Nephron progenitor cell (in vitro differentiated cells): Measurements from ENCODE around the gene MMP15.
A peak's percentile ranks its signal among the peaks of the same experiment; 100 is the strongest.
"Not testable (repeated sequence)": the region's sequence is repeated elsewhere in the genome, so short reads cannot be mapped to it uniquely, and the experiment has no call there.

ENCODE experiments used
- DNase-seq: peaks from one replicate; pipeline ENCODE4 v3.0.0; 2021
- H3K27ac Mint-ChIP-seq: 2 replicates; pipeline ENCODE4 v1.8.0; 2021; ENCODE audit warnings: mild to moderate bottlenecking, moderate library complexity, mixed read lengths
- H3K27me3 Mint-ChIP-seq: 2 replicates; pipeline ENCODE4 v1.8.0; 2021; ENCODE audit warnings: mild to moderate bottlenecking, low read depth, mixed read lengths; ENCODE audit not compliant: poor library complexity
- H3K36me3 Mint-ChIP-seq: 2 replicates; pipeline ENCODE4 v1.8.0; 2021; ENCODE audit warnings: low read depth, mixed read lengths
- H3K4me1 Mint-ChIP-seq: 2 replicates; pipeline ENCODE4 v1.8.0; 2021; ENCODE audit warnings: mixed read lengths
- H3K4me3 Mint-ChIP-seq: 2 replicates; pipeline ENCODE4 v1.8.0; 2021; ENCODE audit warnings: mild to moderate bottlenecking, moderate library complexity, mixed read lengths
- H3K9me3 Mint-ChIP-seq: 2 replicates; pipeline ENCODE4 v1.8.0; 2021; ENCODE audit warnings: mild to moderate bottlenecking, moderate library complexity, mixed read lengths
- TF ChIP-seq, protein P1 (sequence below): fragments of 200-600 bp; sonication (generic); IDR thresholded peaks from 2 replicates; pipeline ENCODE4 v1.5.0; 2021; ENCODE audit warnings: antibody characterized with exemption

Gene MMP15

DNA sequence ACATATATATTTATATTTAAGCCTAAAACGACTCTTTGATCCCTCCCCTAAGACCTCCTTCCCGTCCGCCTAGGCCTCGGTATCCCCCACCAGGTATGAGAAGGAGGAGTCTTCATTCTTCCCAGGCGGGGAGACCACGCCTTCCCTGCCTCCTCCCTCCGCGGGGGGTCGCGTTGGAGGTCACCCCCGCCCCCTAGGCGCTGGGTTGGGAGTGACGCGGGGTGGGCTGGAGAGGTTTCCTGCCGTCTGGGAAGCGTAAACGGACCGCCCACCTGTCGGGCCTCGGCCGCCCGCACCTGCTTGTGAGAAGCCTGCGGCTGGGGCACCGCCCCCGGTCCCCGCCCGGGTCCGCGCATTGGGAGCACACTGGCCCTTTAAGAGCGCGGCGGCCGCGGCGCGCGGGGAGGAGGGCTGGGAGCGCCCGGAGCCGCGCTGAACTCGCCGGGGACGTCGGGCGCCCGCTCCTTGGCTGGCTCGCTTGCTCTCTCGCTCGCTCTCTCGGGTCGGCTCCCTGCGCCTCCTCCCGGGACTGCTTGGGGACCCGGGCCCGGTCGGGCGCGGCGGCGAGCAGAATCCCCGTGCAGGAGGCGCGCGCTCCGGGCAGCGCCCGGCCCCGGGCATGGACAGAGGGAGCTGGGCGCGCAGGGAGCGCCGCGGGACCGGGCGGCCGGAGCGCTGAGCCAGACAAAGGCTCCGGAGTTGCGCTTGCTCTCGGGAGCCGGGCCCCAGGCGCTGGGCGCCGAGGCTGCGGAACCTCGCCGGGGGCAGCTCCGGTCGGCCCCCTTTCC is at the start of gene MMP15:
MMP15 (plus strand) TSS at position 404 of the 788 bp plus-strand sequence. CDS start 597 bp downstream, outside the sequence.
- Mint-ChIP-seq H3K27me3 (peaks cover 57% of the 10 kb centered on the region), H3K4me3 (peak within 1 kb of the TSS; percentile 78), H3K36me3 (no peaks in the 10 kb centered on the region), H3K27ac (no peak within 1 kb of the TSS), H3K9me3 (no peaks in the 10 kb centered on the region), H3K4me1 (peaks cover 52% of the 10 kb centered on the region)
- DNase-seq: peak; percentile 78
- TF ChIP-seq, protein P1, sequence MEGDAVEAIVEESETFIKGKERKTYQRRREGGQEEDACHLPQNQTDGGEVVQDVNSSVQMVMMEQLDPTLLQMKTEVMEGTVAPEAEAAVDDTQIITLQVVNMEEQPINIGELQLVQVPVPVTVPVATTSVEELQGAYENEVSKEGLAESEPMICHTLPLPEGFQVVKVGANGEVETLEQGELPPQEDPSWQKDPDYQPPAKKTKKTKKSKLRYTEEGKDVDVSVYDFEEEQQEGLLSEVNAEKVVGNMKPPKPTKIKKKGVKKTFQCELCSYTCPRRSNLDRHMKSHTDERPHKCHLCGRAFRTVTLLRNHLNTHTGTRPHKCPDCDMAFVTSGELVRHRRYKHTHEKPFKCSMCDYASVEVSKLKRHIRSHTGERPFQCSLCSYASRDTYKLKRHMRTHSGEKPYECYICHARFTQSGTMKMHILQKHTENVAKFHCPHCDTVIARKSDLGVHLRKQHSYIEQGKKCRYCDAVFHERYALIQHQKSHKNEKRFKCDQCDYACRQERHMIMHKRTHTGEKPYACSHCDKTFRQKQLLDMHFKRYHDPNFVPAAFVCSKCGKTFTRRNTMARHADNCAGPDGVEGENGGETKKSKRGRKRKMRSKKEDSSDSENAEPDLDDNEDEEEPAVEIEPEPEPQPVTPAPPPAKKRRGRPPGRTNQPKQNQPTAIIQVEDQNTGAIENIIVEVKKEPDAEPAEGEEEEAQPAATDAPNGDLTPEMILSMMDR: no peak

DNA sequence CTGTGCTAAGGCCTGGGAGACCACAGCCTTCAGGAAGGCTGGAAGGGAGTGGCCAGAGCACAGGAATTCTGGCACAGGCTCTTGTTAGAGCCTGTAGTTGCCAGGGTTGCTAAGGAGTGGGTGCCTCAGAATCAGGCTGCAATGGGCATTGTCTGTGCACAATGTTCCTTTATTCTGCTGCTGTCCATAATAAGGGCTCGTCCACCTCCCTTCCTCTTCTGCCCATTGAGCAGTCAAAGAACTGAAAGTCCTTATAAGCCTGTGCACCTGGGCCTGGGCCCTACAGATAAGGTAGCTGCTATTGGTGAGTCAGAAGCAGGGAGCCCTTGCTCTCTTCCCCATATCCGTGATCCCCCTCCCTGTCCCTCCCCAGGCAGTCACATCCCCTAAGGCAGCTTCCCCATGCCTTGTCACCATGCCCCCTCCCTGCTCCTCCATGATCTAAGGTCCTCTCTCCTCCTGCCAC is 49.2 kb upstream of the MMP15 start:
- H3K27ac Mint-ChIP-seq: no peak overlapping the region
- peaks cover 11% of the 10 kb centered on the region for H3K27me3 Mint-ChIP-seq
- no peaks in the 10 kb centered on the region for H3K36me3 Mint-ChIP-seq
- TF ChIP-seq, protein P1: no peak
- no peak overlapping the region for H3K4me3 Mint-ChIP-seq
- DNase-seq: no peak
- no peaks in the 10 kb centered on the region for H3K9me3 Mint-ChIP-seq
- no peaks in the 10 kb centered on the region for H3K4me1 Mint-ChIP-seq

DNA sequence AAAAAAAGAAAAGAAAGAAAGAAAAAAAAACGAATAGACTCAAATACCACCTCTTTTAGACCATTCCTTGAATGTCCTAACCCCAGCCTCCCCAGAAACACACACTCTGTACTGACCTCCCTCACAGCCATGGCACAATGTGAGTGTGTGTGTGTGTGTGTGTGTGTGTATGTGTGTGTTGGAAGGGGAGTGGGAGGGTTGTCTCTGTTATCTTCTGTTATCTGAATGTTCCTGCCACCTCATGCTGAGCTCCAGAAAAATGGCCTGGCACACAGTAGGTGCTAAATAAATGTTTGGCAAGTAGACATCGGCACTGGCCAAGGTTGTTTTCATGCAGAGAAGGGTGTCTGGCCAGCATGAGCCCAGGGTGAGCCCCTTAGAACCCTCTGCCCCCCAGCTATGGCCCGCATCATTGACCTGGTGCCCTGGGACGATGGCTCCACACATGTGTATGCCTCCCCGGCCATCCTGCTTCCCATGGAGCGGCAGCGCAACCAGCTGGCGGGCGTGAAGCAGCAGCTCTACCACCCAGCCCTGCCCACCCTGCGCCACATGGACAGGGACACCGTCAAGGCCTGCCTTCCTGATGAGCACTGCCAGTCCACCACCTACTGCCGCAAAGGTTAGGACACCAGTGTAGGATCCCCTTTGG is 48.0 kb upstream of the MMP15 start:
- H3K36me3 Mint-ChIP-seq: no peaks in the 10 kb centered on the region
- no peak overlapping the region for H3K4me3 Mint-ChIP-seq
- H3K4me1 Mint-ChIP-seq: no peaks in the 10 kb centered on the region
- peaks cover 12% of the 10 kb centered on the region for H3K27me3 Mint-ChIP-seq
- TF ChIP-seq, protein P1: no peak
- H3K9me3 Mint-ChIP-seq: no peaks in the 10 kb centered on the region
- DNase-seq: no peak
- H3K27ac Mint-ChIP-seq: no peak overlapping the region

DNA sequence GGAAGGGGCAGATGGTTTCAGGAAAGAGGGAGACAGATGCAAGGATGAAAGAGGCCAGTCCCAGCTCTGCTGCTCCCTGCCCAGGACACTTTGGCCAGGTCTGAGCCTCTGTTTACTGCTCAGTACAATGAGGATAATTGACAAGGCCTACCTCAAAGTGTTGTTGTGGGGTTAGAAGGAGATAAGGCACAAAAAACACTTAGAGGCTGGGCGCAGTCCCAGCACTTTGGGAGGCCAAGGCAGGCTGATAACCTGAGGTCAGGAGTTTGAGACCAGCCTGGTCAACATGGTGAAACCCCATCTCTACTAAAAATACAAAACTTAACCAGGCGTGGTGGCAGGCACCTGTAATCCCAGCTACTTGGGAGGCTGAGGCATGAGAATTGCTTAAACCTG is 47.5 kb upstream of the MMP15 start:
- H3K4me3 Mint-ChIP-seq, H3K36me3 Mint-ChIP-seq, H3K27ac Mint-ChIP-seq, H3K9me3 Mint-ChIP-seq, H3K4me1 Mint-ChIP-seq, DNase-seq: not testable (repeated sequence)
- H3K27me3 Mint-ChIP-seq: peaks cover 13% of the 10 kb centered on the region

DNA sequence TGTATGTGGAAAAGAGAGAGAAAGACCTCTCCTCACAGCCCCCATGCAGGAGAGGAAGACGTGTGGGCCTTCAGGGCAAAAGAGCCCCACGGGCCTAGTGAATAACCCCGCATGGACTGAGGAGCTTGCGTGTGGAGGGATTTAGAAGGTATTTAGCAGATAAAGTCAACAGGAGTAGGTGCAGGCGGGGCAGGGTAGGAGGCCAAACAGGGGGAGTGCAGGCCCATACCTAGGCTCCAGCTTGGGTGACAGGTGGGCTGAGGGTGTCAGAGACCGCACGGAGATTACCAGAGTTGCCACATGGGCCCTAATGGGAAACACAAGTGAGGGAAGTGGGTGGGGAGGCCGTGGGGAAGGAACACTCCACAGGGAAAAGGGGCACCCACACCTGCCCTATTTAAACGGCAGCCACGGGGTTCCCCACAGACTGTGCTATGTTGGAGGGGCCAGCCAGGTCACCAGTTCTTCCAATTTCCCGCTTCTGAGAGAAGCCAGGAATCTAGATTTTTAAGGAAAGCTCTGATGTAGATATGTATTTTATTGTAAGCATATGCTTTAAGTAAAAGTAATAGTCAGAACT is 46.5 kb upstream of the MMP15 start:
- no peaks in the 10 kb centered on the region for H3K4me1 Mint-ChIP-seq
- H3K4me3 Mint-ChIP-seq: no peak overlapping the region
- no peaks in the 10 kb centered on the region for H3K36me3 Mint-ChIP-seq
- peaks cover 19% of the 10 kb centered on the region for H3K27me3 Mint-ChIP-seq
- TF ChIP-seq, protein P1: no peak
- no peaks in the 10 kb centered on the region for H3K9me3 Mint-ChIP-seq
- H3K27ac Mint-ChIP-seq: no peak overlapping the region
- no peak for DNase-seq

DNA sequence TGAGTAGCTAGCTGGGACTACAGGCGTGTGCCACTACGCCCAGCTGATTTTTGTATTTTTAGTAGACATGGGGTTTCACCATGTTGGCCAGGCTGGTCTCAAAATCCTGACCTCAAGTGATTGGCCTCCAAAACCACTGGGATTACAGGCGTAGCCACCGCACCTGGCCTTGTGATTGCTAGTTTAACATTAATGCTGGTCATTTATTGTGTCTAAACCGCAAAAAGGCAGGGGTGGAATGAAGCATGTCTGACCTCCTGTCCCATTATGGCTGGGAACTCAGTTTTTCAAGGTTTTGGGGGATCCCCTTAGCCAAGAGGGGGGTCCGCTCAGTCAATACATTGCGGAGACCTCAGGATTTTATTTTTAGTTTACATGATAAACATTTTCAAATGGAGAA is 43.9 kb upstream of the MMP15 start:
- Mint-ChIP-seq H3K27me3 (peaks cover 41% of the 10 kb centered on the region), H3K4me3 (no peak overlapping the region), H3K27ac (no peak overlapping the region), H3K4me1 (peaks cover 9% of the 10 kb centered on the region), H3K9me3 (no peaks in the 10 kb centered on the region), H3K36me3 (no peaks in the 10 kb centered on the region)
- TF ChIP-seq, protein P1: no peak
- no peak for DNase-seq
